NCI-H345 treated with DMSO at 0.1 percent for 48 hours (cell line): ENCODE data around the gene ENTPD7.
"Not testable (repeated sequence)": the region's sequence is repeated elsewhere in the genome, so short reads cannot be mapped to it uniquely, and the experiment has no call there.

Experiments used
- DNase-seq: peaks from one replicate; lab custom pipeline; 2025; ENCODE audit not compliant: unreplicated experiment; lab: John Stamatoyannopoulos, UW

The ENTPD7 gene

GRCh38 chr10:99742254-99742653 lies 82.9 kb downstream of the ENTPD7 start:
- no peak for DNase-seq

GRCh38 chr10:99742701-99743100 lies 83.4 kb downstream of the ENTPD7 start:
- DNase-seq: no peak

GRCh38 chr10:99743841-99744240 lies 84.5 kb downstream of the ENTPD7 start:
- DNase-seq: no peak

GRCh38 chr10:99746166-99746565 lies 86.9 kb downstream of the ENTPD7 start:
- DNase-seq: not testable (repeated sequence)

- DNase-seq: no peak
Observed at GRCh38 chr10:99748823-99749451, 89.6 kb downstream of the ENTPD7 start.

GRCh38 chr10:99750641-99751040 lies 91.3 kb downstream of the ENTPD7 start:
- no peak for DNase-seq

GRCh38 chr10:99754670-99755069 lies 95.4 kb downstream of the ENTPD7 start:
- no peak for DNase-seq
